Activated naive CD8-positive, alpha-beta T cell treated with anti-CD3 and anti-CD28 coated beads for 36 hours (primary cell): ENCODE data around the gene ANO6. TPM values are rescaled to one million over a fixed set of nuclear protein-coding genes. Genes with fewer than 3 reads are reported as not detected.

Source experiments
- DNase-seq: peaks from one replicate; pipeline ENCODE4 v3.0.0; 2021
- H3K27ac Mint-ChIP-seq: one replicate; pipeline ENCODE4 v1.8.0; 2022; ENCODE audit warnings: mild to moderate bottlenecking, moderate library complexity, mixed read lengths
- H3K27me3 Mint-ChIP-seq: one replicate; pipeline ENCODE4 v1.8.0; 2022; ENCODE audit warnings: mild to moderate bottlenecking, mixed read lengths
- H3K36me3 Mint-ChIP-seq: one replicate; pipeline ENCODE4 v1.8.0; 2021; ENCODE audit warnings: mild to moderate bottlenecking, mixed read lengths
- H3K4me1 Mint-ChIP-seq: one replicate; pipeline ENCODE4 v1.8.0; 2021; ENCODE audit warnings: mixed read lengths
- H3K4me3 Mint-ChIP-seq: one replicate; pipeline ENCODE4 v1.8.0; 2022; ENCODE audit warnings: mild to moderate bottlenecking, moderate library complexity, mixed read lengths
- H3K9me3 Mint-ChIP-seq: one replicate; pipeline ENCODE4 v1.8.0; 2022; ENCODE audit warnings: mixed read lengths
- total RNA-seq, 2 experiments: library from RNA; stranded (reverse); gene quantifications; one replicate each; pipeline ENCODE4 v1.2.3, GENCODE V29; 2021

Gene ANO6
- total RNA-seq, 2 experiments from 2014 or later = 12.1 to 12.6 TPM

GRCh38 chr12:45421736-45422135, 205.8 kb downstream of the ANO6 start:
- Mint-ChIP-seq H3K9me3 (no peaks in the 10 kb centered on the region), H3K4me1 (no peaks in the 10 kb centered on the region), H3K4me3 (no peak overlapping the region), H3K27ac (no peak overlapping the region), H3K27me3 (no peaks in the 10 kb centered on the region), H3K36me3 (peaks cover 32% of the 10 kb centered on the region)
- DNase-seq = no peak

- no peak overlapping the region for H3K27ac Mint-ChIP-seq
These were observed 208.0 kb downstream of the ANO6 start for GRCh38 chr12:45423931-45424330.

GRCh38 chr12:45425426-45425825, 209.5 kb downstream of the ANO6 start:
- Mint-ChIP-seq H3K27ac (no peak overlapping the region), H3K9me3 (no peaks in the 10 kb centered on the region), H3K4me3 (no peak overlapping the region), H3K36me3 (peaks cover 48% of the 10 kb centered on the region), H3K27me3 (no peaks in the 10 kb centered on the region), H3K4me1 (peaks cover 11% of the 10 kb centered on the region)
- DNase-seq = no peak

More at GRCh38 chr12:45423931-45424330, 208.0 kb downstream of the ANO6 start:
- no peaks in the 10 kb centered on the region for H3K27me3 Mint-ChIP-seq
- H3K4me3 Mint-ChIP-seq = no peak overlapping the region
- H3K36me3 Mint-ChIP-seq = peaks cover 38% of the 10 kb centered on the region
- H3K9me3 Mint-ChIP-seq = no peaks in the 10 kb centered on the region
- H3K4me1 Mint-ChIP-seq = peaks cover 2% of the 10 kb centered on the region
- no peak for DNase-seq

- Mint-ChIP-seq H3K4me3 (no peak overlapping the region), H3K9me3 (no peaks in the 10 kb centered on the region), H3K27me3 (no peaks in the 10 kb centered on the region), H3K4me1 (peaks cover 11% of the 10 kb centered on the region), H3K27ac (no peak overlapping the region), H3K36me3 (peaks cover 54% of the 10 kb centered on the region)
- DNase-seq = no peak
These were observed 210.4 kb downstream of the ANO6 start for GRCh38 chr12:45426294-45426693.

- peaks cover 55% of the 10 kb centered on the region for H3K36me3 Mint-ChIP-seq
- H3K4me3 Mint-ChIP-seq = no peak overlapping the region
- no peak overlapping the region for H3K27ac Mint-ChIP-seq
- no peaks in the 10 kb centered on the region for H3K27me3 Mint-ChIP-seq
- H3K4me1 Mint-ChIP-seq = peaks cover 11% of the 10 kb centered on the region
- DNase-seq = no peak
- no peaks in the 10 kb centered on the region for H3K9me3 Mint-ChIP-seq
These were observed 211.1 kb downstream of the ANO6 start for GRCh38 chr12:45427042-45427441.

GRCh38 chr12:45429831-45430230, 213.9 kb downstream of the ANO6 start:
- Mint-ChIP-seq H3K36me3 (peaks cover 36% of the 10 kb centered on the region), H3K4me3 (no peak overlapping the region), H3K4me1 (peaks cover 11% of the 10 kb centered on the region), H3K27ac (peak overlapping the region; percentile 32), H3K27me3 (no peaks in the 10 kb centered on the region), H3K9me3 (no peaks in the 10 kb centered on the region)
- DNase-seq = no peak

GRCh38 chr12:45431126-45431525, 215.2 kb downstream of the ANO6 start:
- peaks cover 33% of the 10 kb centered on the region for H3K36me3 Mint-ChIP-seq
- no peak overlapping the region for H3K4me3 Mint-ChIP-seq
- H3K4me1 Mint-ChIP-seq = peaks cover 11% of the 10 kb centered on the region
- no peak for DNase-seq
- H3K9me3 Mint-ChIP-seq = no peaks in the 10 kb centered on the region
- H3K27ac Mint-ChIP-seq = no peak overlapping the region
- H3K27me3 Mint-ChIP-seq = no peaks in the 10 kb centered on the region

GRCh38 chr12:45432710-45433109, 216.8 kb downstream of the ANO6 start:
- DNase-seq = no peak
- Mint-ChIP-seq H3K4me3 (no peak overlapping the region), H3K36me3 (peaks cover 20% of the 10 kb centered on the region), H3K9me3 (no peaks in the 10 kb centered on the region), H3K27ac (no peak overlapping the region), H3K4me1 (peaks cover 11% of the 10 kb centered on the region), H3K27me3 (no peaks in the 10 kb centered on the region)

GRCh38 chr12:45433441-45433868, 217.6 kb downstream of the ANO6 start:
- Mint-ChIP-seq H3K27me3 (no peaks in the 10 kb centered on the region), H3K27ac (no peak overlapping the region), H3K36me3 (peaks cover 20% of the 10 kb centered on the region), H3K4me1 (peaks cover 11% of the 10 kb centered on the region), H3K4me3 (no peak overlapping the region), H3K9me3 (no peaks in the 10 kb centered on the region)
- no peak for DNase-seq

GRCh38 chr12:45434094-45434493, 218.2 kb downstream of the ANO6 start:
- no peak for DNase-seq
- H3K4me3 Mint-ChIP-seq = no peak overlapping the region
- H3K9me3 Mint-ChIP-seq = no peaks in the 10 kb centered on the region
- peaks cover 8% of the 10 kb centered on the region for H3K4me1 Mint-ChIP-seq
- no peaks in the 10 kb centered on the region for H3K27me3 Mint-ChIP-seq
- no peak overlapping the region for H3K27ac Mint-ChIP-seq
- H3K36me3 Mint-ChIP-seq = peaks cover 17% of the 10 kb centered on the region

GRCh38 chr12:45435945-45436710, 220.2 kb downstream of the ANO6 start:
- peak overlapping the region; percentile 19 for H3K27ac Mint-ChIP-seq

GRCh38 chr12:45439039-45439438, 223.1 kb downstream of the ANO6 start:
- H3K9me3 Mint-ChIP-seq = peaks cover 13% of the 10 kb centered on the region

More at GRCh38 chr12:45435945-45436710, 220.2 kb downstream of the ANO6 start:
- Mint-ChIP-seq H3K4me1 (no peaks in the 10 kb centered on the region), H3K4me3 (no peak overlapping the region), H3K36me3 (peaks cover 4% of the 10 kb centered on the region), H3K9me3 (peaks cover 2% of the 10 kb centered on the region), H3K27me3 (no peaks in the 10 kb centered on the region)
- no peak for DNase-seq

GRCh38 chr12:45446013-45446412, 230.1 kb downstream of the ANO6 start:
- Mint-ChIP-seq H3K36me3 (peaks cover 13% of the 10 kb centered on the region), H3K9me3 (peaks cover 29% of the 10 kb centered on the region), H3K4me1 (no peaks in the 10 kb centered on the region), H3K27me3 (no peaks in the 10 kb centered on the region), H3K4me3 (no peak overlapping the region), H3K27ac (no peak overlapping the region)
- no peak for DNase-seq

More at GRCh38 chr12:45439039-45439438, 223.1 kb downstream of the ANO6 start:
- DNase-seq = no peak
- H3K4me1 Mint-ChIP-seq = no peaks in the 10 kb centered on the region
- H3K27ac Mint-ChIP-seq = no peak overlapping the region
- H3K36me3 Mint-ChIP-seq = peaks cover 11% of the 10 kb centered on the region
- no peak overlapping the region for H3K4me3 Mint-ChIP-seq
- H3K27me3 Mint-ChIP-seq = no peaks in the 10 kb centered on the region

GRCh38 chr12:45458238-45458637, 242.3 kb downstream of the ANO6 start:
- H3K4me1 Mint-ChIP-seq = no peaks in the 10 kb centered on the region
- no peak overlapping the region for H3K27ac Mint-ChIP-seq
- H3K9me3 Mint-ChIP-seq = no peaks in the 10 kb centered on the region
- H3K36me3 Mint-ChIP-seq = no peaks in the 10 kb centered on the region
- H3K27me3 Mint-ChIP-seq = peaks cover 11% of the 10 kb centered on the region
- DNase-seq = no peak
- no peak overlapping the region for H3K4me3 Mint-ChIP-seq

GRCh38 chr12:45458854-45459807, 243.2 kb downstream of the ANO6 start:
- no peak for DNase-seq

More at GRCh38 chr12:45458854-45459807, 243.2 kb downstream of the ANO6 start:
- H3K27me3 Mint-ChIP-seq = peaks cover 11% of the 10 kb centered on the region
- no peak overlapping the region for H3K4me3 Mint-ChIP-seq
- H3K9me3 Mint-ChIP-seq = no peaks in the 10 kb centered on the region
- no peak overlapping the region for H3K27ac Mint-ChIP-seq
- H3K36me3 Mint-ChIP-seq = no peaks in the 10 kb centered on the region
- no peaks in the 10 kb centered on the region for H3K4me1 Mint-ChIP-seq
